OCI-LY7 (cell line): ENCODE data around the gene DPP10.

Source experiments
- EZH2phosphoT487 ChIP-seq: fragments of 200-600 bp; sonication (generic); IDR thresholded peaks from 2 replicates; pipeline ENCODE4 v1.6.1; 2018; ENCODE audit warnings: low read depth, borderline replicate concordance, mild to moderate bottlenecking, mixed run types, antibody characterized with exemption, low read length, moderate library complexity, mixed read lengths
- TF ChIP-seq, protein P1 (sequence below): fragments of 200-600 bp; sonication (generic); conservative IDR thresholded peaks from 2 replicates; pipeline ENCODE4 v1.5.1; 2014; ENCODE audit warnings: mild to moderate bottlenecking, antibody characterized with exemption, low read length, moderate library complexity, mixed read lengths

DNA sequence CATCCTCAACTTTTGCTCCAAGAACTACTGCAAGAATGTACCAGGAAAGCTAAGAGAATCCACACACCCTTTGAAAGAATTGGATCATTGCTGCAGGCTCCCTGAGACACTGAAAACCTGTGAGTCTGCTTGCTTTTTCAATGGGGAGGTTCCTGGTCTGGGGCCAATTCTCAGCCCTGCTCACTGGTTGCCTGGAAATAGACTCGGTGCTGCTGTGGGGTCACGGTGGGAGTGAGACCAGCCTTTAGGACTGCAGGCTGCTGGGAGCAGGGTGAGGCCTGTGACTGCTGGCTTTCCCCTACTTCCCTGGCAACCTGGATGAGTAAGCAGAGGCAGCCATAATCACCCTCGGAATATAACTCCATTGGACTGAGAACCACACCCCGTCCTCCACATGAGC, 569.3 kb downstream of the DPP10 start:
- TF ChIP-seq, protein P1, sequence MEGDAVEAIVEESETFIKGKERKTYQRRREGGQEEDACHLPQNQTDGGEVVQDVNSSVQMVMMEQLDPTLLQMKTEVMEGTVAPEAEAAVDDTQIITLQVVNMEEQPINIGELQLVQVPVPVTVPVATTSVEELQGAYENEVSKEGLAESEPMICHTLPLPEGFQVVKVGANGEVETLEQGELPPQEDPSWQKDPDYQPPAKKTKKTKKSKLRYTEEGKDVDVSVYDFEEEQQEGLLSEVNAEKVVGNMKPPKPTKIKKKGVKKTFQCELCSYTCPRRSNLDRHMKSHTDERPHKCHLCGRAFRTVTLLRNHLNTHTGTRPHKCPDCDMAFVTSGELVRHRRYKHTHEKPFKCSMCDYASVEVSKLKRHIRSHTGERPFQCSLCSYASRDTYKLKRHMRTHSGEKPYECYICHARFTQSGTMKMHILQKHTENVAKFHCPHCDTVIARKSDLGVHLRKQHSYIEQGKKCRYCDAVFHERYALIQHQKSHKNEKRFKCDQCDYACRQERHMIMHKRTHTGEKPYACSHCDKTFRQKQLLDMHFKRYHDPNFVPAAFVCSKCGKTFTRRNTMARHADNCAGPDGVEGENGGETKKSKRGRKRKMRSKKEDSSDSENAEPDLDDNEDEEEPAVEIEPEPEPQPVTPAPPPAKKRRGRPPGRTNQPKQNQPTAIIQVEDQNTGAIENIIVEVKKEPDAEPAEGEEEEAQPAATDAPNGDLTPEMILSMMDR: no peak
- no peak for TF ChIP-seq EZH2phosphoT487
